Sigmoid colon (tissue), 7 donors: ENCODE results near the gene ZNF280A. TPM values are rescaled to one million over a fixed set of nuclear protein-coding genes. Genes with fewer than 3 reads are reported as not detected.

Experiments used
- DNase-seq: peaks from one replicate; pipeline ENCODE4 v3.0.0-alpha.2; 2019
- H3K27ac ChIP-seq, 4 donors: fragments of 200-600 bp; sonication (generic); one replicate each; pipeline ENCODE4 v1.5.1; 2016 to 2019; ENCODE audit warnings: mild to moderate bottlenecking in 1 of 4
- H3K27me3 ChIP-seq, 3 donors: fragments of 200-600 bp; sonication (generic); one replicate each; pipeline ENCODE4 v1.5.1; 2019; ENCODE audit warnings: mild to moderate bottlenecking in 1 of 3
- H3K36me3 ChIP-seq, 4 donors: fragments of 200-600 bp; sonication (generic); one replicate each; pipeline ENCODE4 v1.5.1; 2016 to 2019
- H3K4me1 ChIP-seq, 4 donors: fragments of 200-600 bp; sonication (generic); one replicate each; pipeline ENCODE4 v1.5.1; 2017 to 2019
- H3K4me3 ChIP-seq, 4 donors: fragments of 200-600 bp; sonication (generic); one replicate each; pipeline ENCODE4 v1.5.1; 2017 to 2019; ENCODE audit warnings: mild to moderate bottlenecking in 2 of 4, moderate library complexity in 1 of 4
- H3K9me3 ChIP-seq, 4 donors: fragments of 200-600 bp in 3 of 4; sonication (generic) in 3 of 4; one replicate each; pipeline versions ENCODE4 v1.5.1 to v1.6.1; 2013 to 2019
- EP300 ChIP-seq, 4 donors: sonication (generic); formaldehyde crosslinking; IDR thresholded peaks; one replicate each; pipeline ENCODE4 v1.6.1; 2017; ENCODE audit warnings: antibody characterized with exemption in 4 of 4
- POLR2A ChIP-seq, 2 donors: fragments of 450-650 bp; IDR thresholded peaks; one replicate each; pipeline ENCODE4 v1.6.1; 2016; ENCODE audit warnings: antibody characterized with exemption in 2 of 2, mild to moderate bottlenecking in 2 of 2, moderate library complexity in 2 of 2
- POLR2AphosphoS5 ChIP-seq, 4 donors: sonication (generic); formaldehyde crosslinking; IDR thresholded peaks; one replicate each; pipeline ENCODE4 v1.6.1; 2017; ENCODE audit warnings: antibody characterized with exemption in 4 of 4
- WGBS, 2 donors: extraction: QIAGEN DNeasy Blood & Tissue Kit; methylation state at CpG; one replicate each; pipeline ENCODE4 v1.1.7; 2013; 5-methylcytosine and 5-hydroxymethylcytosine counted together
- intact Hi-C: fragments of 100-400 bp; cut with DNase I; formaldehyde crosslinking; loops from one replicate; pipeline ENCODE4 v1.15.1; 2023
- polyA plus RNA-seq, 3 donors: library from polyadenylated mRNA; stranded (reverse); fragments of 200-250 nt; gene quantifications; one replicate each; pipeline ENCODE4 v1.2.3, GENCODE V29; 2013
- total RNA-seq, 4 donors: library from RNA; depleted of rRNA; stranded (reverse); fragments of >200 nt; gene quantifications; one replicate each; pipeline ENCODE4 v1.1.0, GENCODE V29; 2016
- TF ChIP-seq, protein P1 (sequence below), 4 experiments: fragments of 450-650 bp in 3 of 4; fragments of 200-600 bp in 1 of 4; IDR thresholded peaks; one replicate each; pipeline ENCODE4 v1.5.1; 2016 to 2019; ENCODE audit warnings: antibody characterized with exemption in 4 of 4, mild to moderate bottlenecking in 3 of 4, moderate library complexity in 2 of 4
- donor health status: healthy with polysubstance abuse.
- donor health status: Bipolar disorder and iron deficiency.
- donor health status: healthy.

Gene ZNF280A
- total and polyA plus RNA-seq, 7 donors: not detected

DNA sequence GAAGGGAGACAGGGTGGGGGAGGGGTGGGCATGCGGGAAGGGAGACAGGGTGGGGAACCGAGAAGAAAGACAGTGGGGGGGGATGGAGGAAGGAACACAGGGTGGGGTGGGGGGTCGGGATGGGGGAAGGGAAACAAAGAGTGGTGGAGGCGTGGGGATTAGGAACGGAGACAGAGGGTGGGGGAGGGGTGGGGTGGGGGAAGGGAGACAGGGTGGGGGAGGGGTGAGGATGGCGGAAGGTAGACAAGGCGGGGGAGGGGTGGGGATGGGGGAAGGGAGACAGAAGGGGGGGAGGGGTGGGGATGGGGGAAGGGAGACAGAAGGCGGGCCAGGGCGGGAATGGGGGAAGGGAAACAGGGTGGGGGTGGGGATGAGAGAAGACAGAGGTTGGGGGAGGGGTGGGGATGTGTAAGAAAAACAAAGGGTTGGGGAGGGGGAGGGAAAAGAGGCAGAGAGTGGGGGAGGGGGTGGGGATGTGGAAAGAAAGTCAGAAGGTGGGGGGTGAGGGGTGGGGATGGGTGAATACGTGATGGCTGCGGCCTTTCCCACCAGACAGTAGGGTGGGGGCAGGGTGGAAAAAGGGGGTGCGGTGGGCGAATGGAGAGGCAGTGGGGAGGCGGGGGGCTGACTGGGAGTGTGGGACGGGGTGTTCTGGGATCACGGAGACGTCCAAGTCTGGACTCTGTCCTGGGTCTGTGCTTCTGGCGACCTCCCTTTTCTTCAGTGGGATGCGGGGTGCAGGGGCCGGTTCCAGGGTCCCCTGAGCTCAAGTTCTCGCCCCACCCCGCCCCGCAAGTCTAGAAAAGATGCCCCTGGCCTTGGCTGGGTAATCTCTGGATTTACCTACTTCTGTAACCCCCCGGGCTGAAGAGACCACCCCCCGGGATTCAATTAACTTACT, 38.3 kb upstream of the ZNF280A start:
- Histone ChIP-seq H3K4me3 (no peak overlapping the region), H3K27me3 (peaks cover 0 to 4% (median 0%) of the 10 kb centered on the region in 3 donors), H3K27ac (no peak overlapping the region), H3K36me3 (no peaks in the 10 kb centered on the region), H3K4me1 (peaks cover 0 to 8% (median 2%) of the 10 kb centered on the region in 4 donors), H3K9me3 (no peaks in the 10 kb centered on the region)
- TF ChIP-seq EP300 (IDR thresholded peaks at IDR 0.05) (no peak), POLR2AphosphoS5 (IDR thresholded peaks at IDR 0.05) (no peak), POLR2A (IDR thresholded peaks at IDR 0.05) (no peak)
- TF ChIP-seq, protein P1, sequence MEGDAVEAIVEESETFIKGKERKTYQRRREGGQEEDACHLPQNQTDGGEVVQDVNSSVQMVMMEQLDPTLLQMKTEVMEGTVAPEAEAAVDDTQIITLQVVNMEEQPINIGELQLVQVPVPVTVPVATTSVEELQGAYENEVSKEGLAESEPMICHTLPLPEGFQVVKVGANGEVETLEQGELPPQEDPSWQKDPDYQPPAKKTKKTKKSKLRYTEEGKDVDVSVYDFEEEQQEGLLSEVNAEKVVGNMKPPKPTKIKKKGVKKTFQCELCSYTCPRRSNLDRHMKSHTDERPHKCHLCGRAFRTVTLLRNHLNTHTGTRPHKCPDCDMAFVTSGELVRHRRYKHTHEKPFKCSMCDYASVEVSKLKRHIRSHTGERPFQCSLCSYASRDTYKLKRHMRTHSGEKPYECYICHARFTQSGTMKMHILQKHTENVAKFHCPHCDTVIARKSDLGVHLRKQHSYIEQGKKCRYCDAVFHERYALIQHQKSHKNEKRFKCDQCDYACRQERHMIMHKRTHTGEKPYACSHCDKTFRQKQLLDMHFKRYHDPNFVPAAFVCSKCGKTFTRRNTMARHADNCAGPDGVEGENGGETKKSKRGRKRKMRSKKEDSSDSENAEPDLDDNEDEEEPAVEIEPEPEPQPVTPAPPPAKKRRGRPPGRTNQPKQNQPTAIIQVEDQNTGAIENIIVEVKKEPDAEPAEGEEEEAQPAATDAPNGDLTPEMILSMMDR (IDR thresholded peaks at IDR 0.05): no peak
- 70 to 84% methylated on average over 24 to 25 of the region's 25 CpGs for WGBS, 2 donors
- DNase-seq: no peak
- intact Hi-C loops: no loop called here

- Histone ChIP-seq H3K27me3 (peaks cover 0 to 4% (median 0%) of the 10 kb centered on the region in 3 donors), H3K27ac (no peak overlapping the region), H3K9me3 (no peaks in the 10 kb centered on the region), H3K4me1 (peaks cover 0 to 8% (median 2%) of the 10 kb centered on the region in 4 donors), H3K36me3 (no peaks in the 10 kb centered on the region), H3K4me3 (no peak overlapping the region)
- WGBS, 2 donors: 90 to 92% methylated on average over 38 of the region's 38 CpGs
- intact Hi-C loops: no loop called here
- DNase-seq: no peak
- TF ChIP-seq POLR2A (IDR thresholded peaks at IDR 0.05): no peak
- TF ChIP-seq, protein P1 (IDR thresholded peaks at IDR 0.05): no peak
- no peak for TF ChIP-seq POLR2AphosphoS5 (IDR thresholded peaks at IDR 0.05)
- no peak for TF ChIP-seq EP300 (IDR thresholded peaks at IDR 0.05)
Measured at GRCh38 chr22:22556995-22557925, 37.2 kb upstream of the ZNF280A start.

- no peak for DNase-seq
- Histone ChIP-seq H3K27me3 (peaks cover 0 to 4% (median 0%) of the 10 kb centered on the region in 3 donors), H3K36me3 (no peaks in the 10 kb centered on the region), H3K4me1 (peaks cover 0 to 8% (median 2%) of the 10 kb centered on the region in 4 donors), H3K27ac (no peak overlapping the region), H3K9me3 (no peaks in the 10 kb centered on the region), H3K4me3 (no peak overlapping the region)
- 90 to 94% methylated on average over 14 of the region's 14 CpGs for WGBS, 2 donors
- intact Hi-C loops: no loop called here
- TF ChIP-seq, protein P1 (IDR thresholded peaks at IDR 0.05): no peak
- TF ChIP-seq EP300 (IDR thresholded peaks at IDR 0.05) (no peak), POLR2A (IDR thresholded peaks at IDR 0.05) (no peak), POLR2AphosphoS5 (IDR thresholded peaks at IDR 0.05) (no peak)
Measured at GRCh38 chr22:22556578-22556977, 36.5 kb upstream of the ZNF280A start.

DNA sequence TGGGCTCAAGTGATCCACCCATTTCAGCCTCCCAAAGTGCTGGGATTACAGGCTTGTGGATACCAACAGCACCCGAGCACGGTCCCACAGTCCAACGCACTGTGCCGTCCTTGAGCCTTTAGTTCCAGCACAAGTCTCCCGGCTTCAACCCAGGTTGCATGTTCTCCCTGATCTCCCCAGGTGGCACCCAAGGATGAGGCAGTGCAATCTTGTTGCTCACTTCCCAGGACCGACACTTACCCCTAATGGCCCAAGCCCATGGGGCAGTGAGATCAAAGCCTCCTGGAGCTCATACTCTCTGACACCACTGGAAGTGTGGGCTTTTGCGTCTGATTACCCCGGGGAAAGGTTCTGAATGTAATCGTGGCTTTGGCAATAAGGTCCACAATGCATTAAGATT, 35.5 kb upstream of the ZNF280A start:
- Histone ChIP-seq H3K36me3 (no peaks in the 10 kb centered on the region), H3K9me3 (no peaks in the 10 kb centered on the region), H3K4me1 (peaks cover 0 to 8% (median 2%) of the 10 kb centered on the region in 4 donors), H3K4me3 (no peak overlapping the region), H3K27ac (no peak overlapping the region), H3K27me3 (peaks cover 0 to 4% (median 0%) of the 10 kb centered on the region in 3 donors)
- TF ChIP-seq POLR2A (IDR thresholded peaks at IDR 0.05): no peak
- TF ChIP-seq, protein P1 (IDR thresholded peaks at IDR 0.05): no peak
- TF ChIP-seq EP300 (IDR thresholded peaks at IDR 0.05): no peak
- no peak for TF ChIP-seq POLR2AphosphoS5 (IDR thresholded peaks at IDR 0.05)
- 90 to 93% methylated on average over 9 of the region's 9 CpGs for WGBS, 2 donors
- intact Hi-C loops: no loop called here
- no peak for DNase-seq
